GM19328 (cell line): ENCODE results near the gene GPC1.

ENCODE experiments used
- ATAC-seq: cut with Tn5 transposase; IDR thresholded peaks from one replicate; pipeline ENCODE4 v1.9.1; 2021; ENCODE audit warnings: mild to moderate bottlenecking, moderate library complexity; ENCODE audit not compliant: unreplicated experiment

GPC1 gene

GRCh38 chr2:240498171-240498957 is 62.9 kb downstream of the GPC1 start:
- no peak for ATAC-seq

GRCh38 chr2:240498958-240499260 is 63.4 kb downstream of the GPC1 start:
- no peak for ATAC-seq

GRCh38 chr2:240499309-240500301 is 64.1 kb downstream of the GPC1 start:
- no peak for ATAC-seq

GRCh38 chr2:240500561-240501423 is 65.3 kb downstream of the GPC1 start:
- no peak for ATAC-seq

GRCh38 chr2:240501531-240501991 is 66.1 kb downstream of the GPC1 start:
- no peak for ATAC-seq

- no peak for ATAC-seq
These were observed 66.6 kb downstream of the GPC1 start for GRCh38 chr2:240502059-240502429.

GRCh38 chr2:240502430-240503121 is 67.1 kb downstream of the GPC1 start:
- no peak for ATAC-seq

GRCh38 chr2:240503375-240503774 is 67.9 kb downstream of the GPC1 start:
- no peak for ATAC-seq

GRCh38 chr2:240503848-240504247 is 68.4 kb downstream of the GPC1 start:
- no peak for ATAC-seq

- no peak for ATAC-seq
These were observed 70.4 kb downstream of the GPC1 start for GRCh38 chr2:240505910-240506309.

GRCh38 chr2:240506406-240507059 is 71.1 kb downstream of the GPC1 start:
- no peak for ATAC-seq

- no peak for ATAC-seq
These were observed 71.8 kb downstream of the GPC1 start for GRCh38 chr2:240507060-240507777.

- no peak for ATAC-seq
These were observed 72.4 kb downstream of the GPC1 start for GRCh38 chr2:240507778-240508251.

GRCh38 chr2:240508832-240509545 is 73.5 kb downstream of the GPC1 start:
- ATAC-seq = no peak

- ATAC-seq = no peak
These were observed 74.4 kb downstream of the GPC1 start for GRCh38 chr2:240509667-240510512.

- ATAC-seq = no peak
These were observed 75.2 kb downstream of the GPC1 start for GRCh38 chr2:240510513-240511210.
